ENCODE results near the gene MAGEF1. TPM values are rescaled to one million over a fixed set of nuclear protein-coding genes. Genes with fewer than 3 reads are reported as not detected.

The MAGEF1 gene
- total RNA-seq, 2 donors from 2014 or later = 50.2 to 71.6 TPM

DNA sequence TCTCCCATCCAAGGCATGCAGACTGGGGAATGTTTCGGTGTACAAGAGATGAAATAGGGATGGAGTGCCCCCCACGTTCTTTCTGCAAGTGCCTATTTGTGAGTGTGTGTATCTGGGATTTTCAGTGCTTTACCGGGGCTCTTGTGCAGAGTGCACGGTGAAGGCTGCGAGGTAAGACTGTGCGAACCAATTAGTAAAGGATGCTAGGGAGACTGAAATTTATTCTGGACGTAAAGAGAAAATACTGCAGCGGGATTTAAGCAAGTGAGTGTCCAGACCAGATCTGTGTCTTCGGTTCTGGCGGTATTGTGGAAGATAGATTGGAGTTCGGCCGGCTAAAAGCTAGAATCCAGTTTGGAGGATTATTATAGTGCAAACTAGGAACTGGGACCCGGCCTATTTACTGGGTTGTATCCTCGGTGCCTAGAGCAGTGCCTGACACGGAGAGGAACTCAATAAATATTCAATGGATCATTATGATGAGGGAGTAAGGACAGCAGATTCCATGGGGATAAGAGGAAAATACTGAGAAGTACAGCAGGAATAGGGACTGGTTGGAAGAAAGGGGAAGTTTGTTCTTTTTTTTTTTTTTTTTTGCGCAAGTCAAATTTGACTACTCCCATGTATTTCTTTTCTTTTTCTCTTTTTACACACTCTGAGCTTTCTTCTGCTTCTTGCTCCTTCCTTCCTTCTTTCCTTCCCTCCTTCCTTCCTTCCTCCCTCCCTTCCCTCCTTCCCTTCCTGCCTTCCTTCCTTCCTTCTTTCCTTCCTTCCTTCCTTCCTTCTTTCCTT is 580 bp upstream of the MAGEF1 start:
- Histone ChIP-seq H3K4me1 (replicated peaks) (no peaks in the 10 kb centered on the region), H3K27me3 (replicated peaks; ENCODE audit: insufficient read depth) (no peaks in the 10 kb centered on the region), H3K27ac (peak overlapping the region; percentile 93 to 96), H3K9me3 (no peaks in the 10 kb centered on the region), H3K4me3 (peak overlapping the region; percentile 81 to 89), H3K36me3 (no peaks in the 10 kb centered on the region)
- DNase-seq (ENCODE audit: low spot score) = no peak
- TF ChIP-seq POLR2A (IDR thresholded peaks at IDR 0.05) = no peak
- WGBS = 7% methylated on average over 16 of the region's 16 CpGs
- intact Hi-C loops (cut with DNase I) = loop anchor here (10.0 kb wide), 1 partner anchor 62 kb away; no protein-coding TSS in a partner anchor

DNA sequence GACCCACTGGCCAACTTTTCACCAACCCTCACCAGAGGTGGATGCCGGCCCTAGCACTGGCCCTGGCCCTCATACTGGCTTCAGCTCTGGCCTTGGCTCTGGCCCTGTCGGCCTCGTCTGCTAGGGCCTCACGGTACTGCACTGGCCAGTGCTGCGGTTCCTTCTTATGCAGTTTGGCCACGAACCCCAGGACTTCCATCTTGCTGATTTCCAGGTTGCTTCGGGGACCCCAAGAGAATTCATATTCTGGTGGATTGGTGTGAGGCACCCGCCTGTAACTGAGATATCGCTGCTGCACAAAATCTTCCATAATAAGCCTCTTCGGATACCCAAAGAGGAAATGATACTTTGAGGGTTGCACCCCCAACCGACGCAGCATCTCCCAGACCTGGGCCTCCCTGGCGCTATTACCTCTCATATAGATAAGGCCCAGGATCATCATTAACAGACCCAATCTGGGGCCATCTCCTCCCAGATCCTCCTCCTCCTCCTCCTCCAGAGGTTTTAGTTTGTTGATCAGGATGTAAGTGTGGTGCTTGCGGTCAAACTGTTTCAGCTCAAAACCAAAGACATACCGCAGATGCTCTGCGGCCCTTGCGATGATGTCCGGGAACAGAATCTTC is 883 bp downstream of the MAGEF1 start:
- no peaks in the 10 kb centered on the region for H3K27me3 ChIP-seq (replicated peaks; ENCODE audit: insufficient read depth)
- peak overlapping the region; percentile 93 to 96 for H3K27ac ChIP-seq
- WGBS = 9% methylated on average over 18 of the region's 18 CpGs
- H3K4me1 ChIP-seq (replicated peaks) = no peaks in the 10 kb centered on the region
- no peaks in the 10 kb centered on the region for H3K36me3 ChIP-seq
- TF ChIP-seq POLR2A (IDR thresholded peaks at IDR 0.05) (no peak), POLR2AphosphoS5 (IDR thresholded peaks at IDR 0.05) (no peak)
- TF ChIP-seq, protein P1, sequence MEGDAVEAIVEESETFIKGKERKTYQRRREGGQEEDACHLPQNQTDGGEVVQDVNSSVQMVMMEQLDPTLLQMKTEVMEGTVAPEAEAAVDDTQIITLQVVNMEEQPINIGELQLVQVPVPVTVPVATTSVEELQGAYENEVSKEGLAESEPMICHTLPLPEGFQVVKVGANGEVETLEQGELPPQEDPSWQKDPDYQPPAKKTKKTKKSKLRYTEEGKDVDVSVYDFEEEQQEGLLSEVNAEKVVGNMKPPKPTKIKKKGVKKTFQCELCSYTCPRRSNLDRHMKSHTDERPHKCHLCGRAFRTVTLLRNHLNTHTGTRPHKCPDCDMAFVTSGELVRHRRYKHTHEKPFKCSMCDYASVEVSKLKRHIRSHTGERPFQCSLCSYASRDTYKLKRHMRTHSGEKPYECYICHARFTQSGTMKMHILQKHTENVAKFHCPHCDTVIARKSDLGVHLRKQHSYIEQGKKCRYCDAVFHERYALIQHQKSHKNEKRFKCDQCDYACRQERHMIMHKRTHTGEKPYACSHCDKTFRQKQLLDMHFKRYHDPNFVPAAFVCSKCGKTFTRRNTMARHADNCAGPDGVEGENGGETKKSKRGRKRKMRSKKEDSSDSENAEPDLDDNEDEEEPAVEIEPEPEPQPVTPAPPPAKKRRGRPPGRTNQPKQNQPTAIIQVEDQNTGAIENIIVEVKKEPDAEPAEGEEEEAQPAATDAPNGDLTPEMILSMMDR (IDR thresholded peaks at IDR 0.05) = no peak
- H3K4me3 ChIP-seq = peak overlapping the region; percentile 81 to 89
- no peaks in the 10 kb centered on the region for H3K9me3 ChIP-seq
- intact Hi-C loops (cut with DNase I) = loop anchor here (10.0 kb wide), 1 partner anchor 64 kb away; no protein-coding TSS in a partner anchor
- no peak for DNase-seq (ENCODE audit: low spot score)

DNA sequence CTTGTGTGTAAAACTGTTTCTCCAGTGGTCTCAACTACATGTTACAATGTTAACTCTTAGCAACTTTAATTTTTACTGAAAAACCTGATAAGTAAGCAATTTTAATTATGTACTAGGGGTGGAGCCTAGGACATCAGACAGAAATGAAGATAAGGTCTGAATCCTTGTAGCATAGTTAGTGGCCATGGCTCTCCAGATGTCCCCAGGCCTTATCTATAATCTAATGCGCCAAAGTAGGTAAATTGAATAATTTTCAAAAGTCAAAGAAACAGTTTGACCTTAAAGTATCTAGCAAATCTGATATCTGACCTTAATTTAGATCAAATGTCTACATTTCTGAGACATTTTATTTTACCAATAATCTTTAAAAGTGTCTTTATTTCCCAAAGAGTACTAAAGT is 8.2 kb downstream of the MAGEF1 start:
- H3K4me3 ChIP-seq = no peak overlapping the region
- DNase-seq (ENCODE audit: low spot score) = no peak
- no peaks in the 10 kb centered on the region for H3K36me3 ChIP-seq
- intact Hi-C loops (cut with DNase I) = no loop called here
- no peaks in the 10 kb centered on the region for H3K9me3 ChIP-seq
- H3K4me1 ChIP-seq (replicated peaks) = no peaks in the 10 kb centered on the region
- WGBS = 95% methylated on average over 1 of the region's 1 CpG
- H3K27me3 ChIP-seq (replicated peaks; ENCODE audit: insufficient read depth) = no peaks in the 10 kb centered on the region
- no peak overlapping the region for H3K27ac ChIP-seq
- TF ChIP-seq, protein P1 (IDR thresholded peaks at IDR 0.05) = no peak
- TF ChIP-seq POLR2A (IDR thresholded peaks at IDR 0.05) (no peak), POLR2AphosphoS5 (IDR thresholded peaks at IDR 0.05) (no peak)

DNA sequence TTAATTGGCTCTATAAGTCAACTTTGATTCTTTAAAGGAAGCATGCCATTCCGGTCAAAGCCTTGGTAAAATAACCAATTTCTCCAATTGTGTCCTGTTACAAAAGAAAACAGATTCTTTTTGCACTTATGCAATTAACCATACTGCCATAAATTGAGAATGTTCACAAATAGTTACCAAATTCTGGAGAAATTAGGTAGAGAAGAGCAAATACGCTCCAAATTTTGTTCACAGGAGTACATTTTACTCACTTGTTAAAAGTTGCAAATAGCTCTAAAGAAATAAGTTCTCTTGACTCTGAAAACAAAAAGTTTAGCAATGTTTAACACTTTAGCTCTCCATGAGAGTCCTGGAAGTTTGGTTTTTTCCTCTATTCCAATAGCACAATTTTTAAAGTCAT is 11.1 kb downstream of the MAGEF1 start:
- TF ChIP-seq POLR2A (IDR thresholded peaks at IDR 0.05) (no peak), POLR2AphosphoS5 (IDR thresholded peaks at IDR 0.05) (no peak)
- H3K4me3 ChIP-seq = no peak overlapping the region
- H3K9me3 ChIP-seq = no peaks in the 10 kb centered on the region
- no peaks in the 10 kb centered on the region for H3K27me3 ChIP-seq (replicated peaks; ENCODE audit: insufficient read depth)
- no peak for DNase-seq (ENCODE audit: low spot score)
- H3K4me1 ChIP-seq (replicated peaks) = no peaks in the 10 kb centered on the region
- intact Hi-C loops (cut with DNase I) = no loop called here
- WGBS = 98% methylated on average over 2 of the region's 2 CpGs
- H3K36me3 ChIP-seq = no peaks in the 10 kb centered on the region
- no peak overlapping the region for H3K27ac ChIP-seq

DNA sequence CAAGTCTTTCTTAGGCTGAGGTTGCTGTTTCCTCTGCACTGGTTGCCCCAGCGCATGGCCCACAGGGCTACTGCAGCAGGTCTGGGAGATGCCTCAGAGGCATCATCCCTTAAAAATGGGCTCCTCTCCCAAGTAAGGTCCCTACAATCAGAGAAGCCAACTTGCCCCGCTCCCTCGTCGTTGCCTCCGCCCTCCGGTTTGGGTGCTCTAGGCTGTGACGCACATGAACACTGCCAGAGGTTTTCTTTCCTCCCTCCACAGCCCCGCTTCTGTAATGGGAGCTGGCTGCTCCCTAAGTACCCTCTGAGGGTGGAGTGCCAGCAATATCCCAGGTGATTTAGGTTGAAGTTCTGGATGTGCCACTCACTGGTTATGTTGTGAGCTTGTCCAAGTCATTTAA is 14.0 kb downstream of the MAGEF1 start:
- Histone ChIP-seq H3K4me1 (replicated peaks) (no peaks in the 10 kb centered on the region), H3K27ac (no peak overlapping the region), H3K36me3 (no peaks in the 10 kb centered on the region), H3K27me3 (replicated peaks; ENCODE audit: insufficient read depth) (no peaks in the 10 kb centered on the region), H3K4me3 (no peak overlapping the region), H3K9me3 (no peaks in the 10 kb centered on the region)
- intact Hi-C loops (cut with DNase I) = no loop called here
- no peak for DNase-seq (ENCODE audit: low spot score)
- TF ChIP-seq POLR2AphosphoS5 (IDR thresholded peaks at IDR 0.05) (no peak), POLR2A (IDR thresholded peaks at IDR 0.05) (no peak)
- TF ChIP-seq, protein P1 (IDR thresholded peaks at IDR 0.05) = no peak
- 91% methylated on average over 8 of the region's 8 CpGs for WGBS
